GM21447 (cell line): Measurements from ENCODE around the gene ZNF417.
"Not testable (repeated sequence)": the region's sequence is repeated elsewhere in the genome, so short reads cannot be mapped to it uniquely, and the experiment has no call there.

Experiments used
- ATAC-seq: cut with Tn5 transposase; IDR thresholded peaks from one replicate; pipeline ENCODE4 v1.9.1; 2021; ENCODE audit not compliant: unreplicated experiment

The ZNF417 gene

DNA sequence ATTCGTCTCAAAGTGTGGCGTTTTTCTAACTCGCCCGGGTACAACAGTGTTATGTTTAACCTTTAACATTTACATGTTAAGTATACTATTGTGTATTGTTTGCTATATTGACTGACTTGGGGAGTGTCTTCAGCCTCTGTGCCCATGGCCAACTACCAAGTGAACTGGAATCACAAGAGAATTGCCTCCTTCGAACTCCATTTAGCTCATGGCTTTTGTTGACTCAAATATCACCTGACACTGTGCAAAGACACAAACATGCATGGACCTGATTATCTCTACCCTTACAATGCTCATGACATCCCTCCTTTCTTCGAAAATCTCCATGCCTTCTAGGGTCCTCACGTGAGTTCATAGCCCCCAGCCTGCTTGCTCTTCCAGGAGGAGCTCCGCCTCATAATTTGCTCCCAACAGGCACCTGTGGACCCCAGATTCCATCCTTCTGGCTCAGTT lies 28.3 kb downstream of the ZNF417 start:
- no peak for ATAC-seq

DNA sequence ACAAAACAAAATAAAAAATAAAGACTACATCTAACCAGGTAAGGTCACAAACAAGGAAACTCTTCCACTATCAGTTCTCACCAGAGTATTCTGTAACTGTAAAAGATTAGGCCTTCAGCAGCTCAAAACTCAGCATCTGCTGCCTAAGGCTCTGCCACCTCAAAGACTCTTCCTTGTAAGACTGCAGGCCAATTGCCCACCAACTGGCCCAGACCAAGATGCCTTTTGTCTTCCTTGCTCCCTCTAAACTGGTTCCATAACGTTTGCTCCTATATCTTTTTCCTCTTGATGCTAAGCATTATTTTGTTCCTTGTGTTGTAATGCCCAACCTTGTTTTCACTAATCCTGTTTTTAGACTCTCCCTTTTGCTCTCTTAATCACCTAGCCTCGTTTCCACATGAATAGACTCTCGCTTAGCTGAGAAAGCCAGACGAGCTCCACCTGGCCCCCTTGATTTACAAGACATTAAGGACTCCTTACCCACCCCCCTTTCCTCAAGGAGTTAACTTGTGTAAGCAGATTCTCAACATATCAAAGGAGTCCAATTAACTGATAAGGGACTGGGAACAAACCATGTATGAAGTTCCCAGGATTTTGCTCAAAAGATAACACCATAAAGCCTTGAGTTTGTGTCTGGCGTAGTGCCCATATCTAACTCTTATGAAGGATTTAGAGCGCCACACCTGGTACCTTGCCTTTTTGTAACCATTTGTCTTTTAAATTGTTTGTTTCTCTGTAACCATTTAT lies 29.0 kb downstream of the ZNF417 start:
- ATAC-seq = no peak

DNA sequence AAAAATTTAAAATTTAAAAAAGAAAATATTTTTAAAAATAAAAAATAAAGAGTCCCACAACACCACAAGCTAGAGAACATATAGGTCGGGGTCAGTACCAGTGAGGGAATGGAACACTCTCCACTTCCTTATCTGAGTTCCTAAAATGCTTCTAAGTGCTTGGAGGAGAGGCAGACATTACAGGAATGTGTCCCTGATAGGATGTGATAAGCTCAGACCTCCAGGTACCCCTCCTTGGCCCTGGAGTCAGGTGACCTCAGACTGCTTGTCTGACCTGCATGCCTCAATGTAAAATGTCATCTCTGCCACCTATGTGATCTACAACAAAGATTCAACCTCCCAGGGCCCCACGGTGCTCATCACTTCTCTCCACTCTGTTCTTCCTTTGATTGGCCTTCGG lies 30.3 kb downstream of the ZNF417 start:
- ATAC-seq = no peak

DNA sequence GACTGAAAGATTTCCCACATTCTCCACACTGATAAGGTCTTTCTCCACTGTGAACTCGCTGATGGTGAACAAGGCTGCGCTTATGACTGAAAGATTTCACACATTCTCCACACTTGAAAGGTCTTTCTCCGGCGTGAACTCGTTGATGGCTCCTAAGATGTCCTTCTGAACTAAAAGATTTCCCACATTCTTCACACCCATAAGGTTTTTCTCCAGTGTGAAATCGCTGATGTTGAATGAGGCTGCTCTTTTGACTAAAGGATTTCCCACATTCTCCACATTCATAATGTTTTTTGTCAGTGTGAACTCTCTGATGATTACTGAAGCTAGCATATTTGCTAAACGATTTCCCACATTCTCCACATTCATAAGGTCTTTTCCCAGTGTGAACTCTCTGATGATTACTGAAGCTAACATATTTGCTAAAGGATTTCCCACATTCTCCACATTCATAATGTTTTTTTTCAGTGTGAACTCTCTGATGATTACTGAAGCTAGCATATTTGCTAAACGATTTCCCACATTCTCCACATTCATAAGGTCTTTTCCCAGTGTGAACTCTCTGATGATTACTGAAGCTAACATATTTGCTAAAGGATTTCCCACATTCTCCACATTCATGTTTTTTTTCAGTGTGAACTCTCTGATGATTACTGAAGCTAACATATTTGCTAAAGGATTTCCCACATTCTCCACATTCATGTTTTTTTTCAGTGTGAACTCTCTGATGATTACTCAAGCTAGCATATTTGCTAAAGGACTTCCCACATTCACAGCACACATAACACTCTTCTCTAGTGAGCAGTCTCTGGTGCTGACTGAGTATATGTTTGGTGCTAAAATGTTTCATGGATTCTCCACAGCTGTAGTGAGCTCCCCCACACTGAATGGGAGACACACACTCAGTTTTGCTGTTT lies 42.3 kb downstream of the ZNF417 start:
- ATAC-seq = not testable (repeated sequence)

DNA sequence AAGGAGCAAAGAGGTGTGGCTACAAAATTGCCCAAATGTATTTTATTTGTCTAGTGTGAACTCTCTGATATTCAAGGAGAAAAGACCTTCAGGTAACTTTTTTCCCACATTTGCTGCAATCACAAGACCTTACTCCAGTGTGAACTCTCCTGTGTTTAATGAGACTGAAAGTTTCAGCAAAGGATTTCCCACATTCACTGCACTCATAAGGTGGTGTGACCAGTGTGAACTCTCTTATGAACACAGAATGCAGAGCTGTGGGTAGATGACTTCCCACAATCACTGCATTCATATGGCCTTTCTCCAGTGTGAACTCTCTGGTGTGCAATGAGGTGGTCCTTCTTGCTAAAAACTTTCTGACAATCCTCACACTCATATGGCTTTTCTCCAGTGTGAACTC lies 43.9 kb downstream of the ZNF417 start:
- no peak for ATAC-seq

DNA sequence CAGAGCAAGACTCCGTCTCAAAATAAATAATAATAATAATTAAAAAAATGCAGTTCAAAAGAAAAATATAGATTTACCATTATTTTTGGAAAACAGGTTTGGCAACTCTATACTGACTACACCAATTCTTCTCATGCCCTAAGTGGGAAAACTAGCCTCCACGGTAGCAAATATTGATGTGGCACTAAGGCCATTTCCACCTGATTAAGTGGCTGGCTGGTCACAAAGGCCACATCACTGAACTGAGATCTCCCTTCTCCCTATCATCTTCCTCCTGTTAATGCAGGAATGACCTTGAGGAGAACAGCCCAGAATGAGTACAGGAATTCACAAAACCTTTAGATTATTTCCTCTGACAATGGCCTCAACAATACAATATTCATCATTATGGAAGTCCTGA lies 46.2 kb downstream of the ZNF417 start:
- ATAC-seq = no peak

DNA sequence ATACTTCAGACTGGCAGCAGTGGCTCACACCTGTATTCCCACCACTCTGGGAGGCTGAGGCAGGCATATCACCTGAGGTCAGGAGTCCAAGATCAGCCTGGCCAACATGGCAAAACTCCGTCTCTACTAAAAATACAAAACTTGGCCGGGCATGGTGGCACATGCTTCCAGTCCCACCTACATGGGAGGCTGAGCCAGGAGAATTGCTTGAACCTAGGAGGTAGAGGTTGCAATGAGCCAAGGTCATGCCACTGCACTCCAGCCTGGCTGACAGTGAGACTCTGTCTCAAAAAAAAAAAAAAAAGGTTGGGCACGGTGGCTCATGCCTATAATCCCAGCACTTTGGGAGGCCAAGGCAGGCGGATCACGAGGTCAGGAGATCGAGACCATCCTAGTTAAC lies 46.7 kb downstream of the ZNF417 start:
- not testable (repeated sequence) for ATAC-seq

DNA sequence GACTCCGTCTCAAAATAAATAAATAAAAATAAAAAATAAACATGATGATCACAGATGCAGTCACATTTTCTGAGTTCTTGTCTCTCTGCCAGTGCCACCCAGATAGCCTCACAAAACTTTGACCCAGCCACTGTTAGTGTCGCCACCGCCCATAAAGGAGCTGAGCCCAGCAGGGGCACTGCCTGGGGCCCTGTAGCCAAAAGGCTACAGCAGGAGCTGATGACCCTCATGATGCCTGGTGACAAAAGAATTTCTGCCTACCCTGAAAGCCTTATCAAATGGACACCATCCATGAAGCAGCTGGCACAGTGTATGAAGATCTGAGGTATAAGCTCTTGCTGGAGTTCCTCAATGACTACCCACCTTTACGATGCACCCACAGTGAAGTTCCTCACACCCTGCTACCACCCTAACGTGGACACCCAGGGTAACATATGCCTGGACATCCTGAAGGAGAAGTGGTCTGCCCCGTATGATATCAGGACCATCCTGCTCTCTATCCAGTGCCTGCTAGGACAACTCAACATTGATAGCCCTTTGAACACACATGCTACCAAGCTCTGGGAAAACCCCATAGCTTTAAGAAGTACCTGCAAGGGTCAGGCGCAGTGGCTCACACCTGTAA lies 48.4 kb downstream of the ZNF417 start:
- ATAC-seq = no peak
